ENCODE data around the gene MAPK10. TPM values are rescaled to one million over a fixed set of nuclear protein-coding genes. Genes with fewer than 3 reads are reported as not detected.

MAPK10 gene
- total and polyA plus RNA-seq, 8 donors = 1.4 to 103 (median 15.0) TPM

DNA sequence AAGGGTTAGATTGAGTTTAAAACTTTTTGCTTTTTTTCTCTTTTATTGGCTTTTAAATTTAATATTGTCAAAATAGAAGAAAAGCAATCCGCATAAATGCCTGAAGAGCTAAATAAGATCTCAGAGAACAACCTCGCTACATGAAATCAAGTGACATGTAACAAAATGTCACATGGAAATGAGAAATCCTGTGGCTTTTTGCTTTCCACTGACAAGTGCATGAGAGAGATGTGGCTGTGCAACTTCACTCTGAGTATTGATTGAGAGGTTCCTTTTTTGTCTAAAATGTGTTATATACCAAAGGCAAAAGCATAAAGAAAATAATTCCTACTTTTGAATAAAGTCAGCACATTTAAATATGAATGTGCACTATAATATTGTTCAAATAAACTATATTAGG, 263.5 kb downstream of the MAPK10 start:
- Histone ChIP-seq H3K27me3 (no peaks in the 10 kb centered on the region), H3K36me3 (no peaks in the 10 kb centered on the region), H3K9me3 (no peaks in the 10 kb centered on the region), H3K27ac (no peak overlapping the region), H3K4me3 (no peak overlapping the region), H3K4me1 (no peaks in the 10 kb centered on the region)
- no peak for DNase-seq
- WGBS, 5 donors = 95 to 98% (median 98%) methylated on average over 2 of the region's 2 CpGs
- intact Hi-C loops (cut with DNase I; ENCODE audit: low total_unique reads) = no loop called here
- TF ChIP-seq POLR2AphosphoS5 (IDR thresholded peaks at IDR 0.05) (no peak), EP300 (IDR thresholded peaks at IDR 0.05) (no peak), POLR2A (IDR thresholded peaks at IDR 0.05) (no peak)
- TF ChIP-seq, protein P1, sequence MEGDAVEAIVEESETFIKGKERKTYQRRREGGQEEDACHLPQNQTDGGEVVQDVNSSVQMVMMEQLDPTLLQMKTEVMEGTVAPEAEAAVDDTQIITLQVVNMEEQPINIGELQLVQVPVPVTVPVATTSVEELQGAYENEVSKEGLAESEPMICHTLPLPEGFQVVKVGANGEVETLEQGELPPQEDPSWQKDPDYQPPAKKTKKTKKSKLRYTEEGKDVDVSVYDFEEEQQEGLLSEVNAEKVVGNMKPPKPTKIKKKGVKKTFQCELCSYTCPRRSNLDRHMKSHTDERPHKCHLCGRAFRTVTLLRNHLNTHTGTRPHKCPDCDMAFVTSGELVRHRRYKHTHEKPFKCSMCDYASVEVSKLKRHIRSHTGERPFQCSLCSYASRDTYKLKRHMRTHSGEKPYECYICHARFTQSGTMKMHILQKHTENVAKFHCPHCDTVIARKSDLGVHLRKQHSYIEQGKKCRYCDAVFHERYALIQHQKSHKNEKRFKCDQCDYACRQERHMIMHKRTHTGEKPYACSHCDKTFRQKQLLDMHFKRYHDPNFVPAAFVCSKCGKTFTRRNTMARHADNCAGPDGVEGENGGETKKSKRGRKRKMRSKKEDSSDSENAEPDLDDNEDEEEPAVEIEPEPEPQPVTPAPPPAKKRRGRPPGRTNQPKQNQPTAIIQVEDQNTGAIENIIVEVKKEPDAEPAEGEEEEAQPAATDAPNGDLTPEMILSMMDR (IDR thresholded peaks at IDR 0.05) = no peak

DNA sequence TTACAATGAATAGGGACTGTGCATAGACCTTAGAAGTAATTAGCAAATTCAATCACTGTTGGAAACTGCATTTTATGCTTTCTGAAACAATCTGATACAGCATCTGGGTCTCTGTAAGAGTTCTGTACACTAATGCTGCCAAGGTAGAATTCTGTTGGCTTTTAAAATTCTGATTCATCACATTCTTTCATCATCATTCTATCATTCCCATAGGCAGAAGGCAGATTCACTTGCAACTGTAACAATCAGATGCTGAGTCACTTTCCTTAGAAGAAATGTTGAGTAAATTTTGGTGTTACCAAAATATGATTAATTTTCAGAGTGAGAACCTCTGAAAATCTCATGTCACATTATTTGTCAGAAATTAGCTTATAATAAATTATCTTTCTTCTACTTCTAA, 267.2 kb downstream of the MAPK10 start:
- no peak for DNase-seq
- H3K9me3 ChIP-seq = no peaks in the 10 kb centered on the region
- no peak overlapping the region for H3K4me3 ChIP-seq
- TF ChIP-seq POLR2AphosphoS5 (IDR thresholded peaks at IDR 0.05) (no peak), EP300 (IDR thresholded peaks at IDR 0.05) (no peak), POLR2A (IDR thresholded peaks at IDR 0.05) (no peak)
- TF ChIP-seq, protein P1 (IDR thresholded peaks at IDR 0.05) = no peak
- intact Hi-C loops (cut with DNase I; ENCODE audit: low total_unique reads) = no loop called here
- H3K27ac ChIP-seq = no peak overlapping the region
- no peaks in the 10 kb centered on the region for H3K27me3 ChIP-seq
- peaks cover 0 to 4% (median 0%) of the 10 kb centered on the region in 4 donors for H3K4me1 ChIP-seq
- no peaks in the 10 kb centered on the region for H3K36me3 ChIP-seq

DNA sequence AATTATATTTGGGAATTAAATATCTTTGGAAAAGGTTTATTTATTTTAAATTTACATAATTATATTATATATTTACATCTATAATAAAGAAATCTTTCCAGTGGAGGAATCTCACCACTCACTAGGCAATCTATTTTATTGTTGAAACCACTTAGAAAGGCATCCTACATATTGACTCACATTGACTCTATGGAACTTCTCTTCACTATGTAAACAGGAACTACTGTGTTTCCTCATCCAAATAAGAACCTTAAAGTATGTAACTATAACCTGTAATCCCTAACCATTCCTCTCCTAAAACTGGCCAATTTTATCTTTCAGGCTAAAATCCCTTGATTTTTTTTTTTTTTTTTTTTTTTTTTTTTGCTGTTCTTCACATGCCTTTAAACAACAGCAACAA, 268.7 kb downstream of the MAPK10 start:
- Histone ChIP-seq H3K4me1 (peaks cover 0 to 4% (median 0%) of the 10 kb centered on the region in 4 donors), H3K9me3 (no peaks in the 10 kb centered on the region), H3K27me3 (no peaks in the 10 kb centered on the region), H3K4me3 (no peak overlapping the region), H3K36me3 (no peaks in the 10 kb centered on the region), H3K27ac (no peak overlapping the region)
- TF ChIP-seq EP300 (IDR thresholded peaks at IDR 0.05) = no peak
- TF ChIP-seq, protein P1 (IDR thresholded peaks at IDR 0.05) = no peak
- TF ChIP-seq POLR2A (IDR thresholded peaks at IDR 0.05) = no peak
- TF ChIP-seq POLR2AphosphoS5 (IDR thresholded peaks at IDR 0.05) = no peak
- intact Hi-C loops (cut with DNase I; ENCODE audit: low total_unique reads) = no loop called here
- no peak for DNase-seq

DNA sequence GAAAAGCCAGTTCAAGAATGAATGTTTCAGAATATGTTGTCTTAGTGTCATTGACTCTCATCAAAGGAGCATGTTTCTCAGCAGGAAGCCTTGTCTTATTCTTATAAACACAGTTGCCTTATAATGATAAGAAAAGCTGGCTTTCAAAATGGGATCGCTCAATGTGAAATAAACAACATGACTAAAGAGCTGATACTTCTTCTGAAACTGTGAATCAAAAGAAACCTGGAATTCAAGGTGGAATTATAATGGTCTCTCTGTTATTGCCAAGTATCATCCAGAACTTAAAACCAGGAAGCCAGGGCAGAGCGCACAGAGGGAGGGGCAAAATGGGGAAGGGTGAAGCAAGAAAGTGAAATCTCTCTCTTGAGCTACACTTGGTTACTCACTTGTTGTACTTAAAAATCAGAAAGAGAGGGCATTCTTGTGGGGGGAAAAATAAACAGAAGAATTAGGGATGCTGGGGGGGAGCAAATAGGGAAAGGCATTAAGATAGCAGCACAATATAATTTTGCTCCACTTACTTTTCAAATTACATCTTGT, 270.0 kb downstream of the MAPK10 start:
- Histone ChIP-seq H3K27ac (no peak overlapping the region), H3K36me3 (peaks cover 0 to 7% (median 0%) of the 10 kb centered on the region in 4 donors), H3K4me1 (peaks cover 0 to 4% (median 0%) of the 10 kb centered on the region in 4 donors), H3K27me3 (no peaks in the 10 kb centered on the region), H3K4me3 (no peak overlapping the region), H3K9me3 (no peaks in the 10 kb centered on the region)
- WGBS, 5 donors = 64 to 76% (median 71%) methylated on average over 2 of the region's 2 CpGs
- TF ChIP-seq, protein P1 (IDR thresholded peaks at IDR 0.05) = no peak
- no peak for TF ChIP-seq EP300 (IDR thresholded peaks at IDR 0.05)
- DNase-seq = peak in 1 of 2 donors; percentile 4
- intact Hi-C loops (cut with DNase I; ENCODE audit: low total_unique reads) = no loop called here
